GM12878 (cell line): ENCODE measurements around the gene RAB15. TPM values are rescaled to one million over a fixed set of nuclear protein-coding genes. Genes with fewer than 3 reads are reported as not detected.

Experiments
- ATAC-seq: fragments of 200-7000 bp; cut with Tn5 transposase; 3 replicates; pipeline ENCODE4 v1.9.1; 2020; ENCODE audit warnings: mild to moderate bottlenecking, moderate library complexity
- BruUV-seq: library from RNA; stranded (reverse); fragments of 400-500 nt; replicated peaks from 2 replicates; lab custom pipeline; 2021; lab: Mats Ljungman, UMichigan
- CTCF ChIA-PET: fragments of 300-600 bp; sonication (Branson Sonifier 250); formaldehyde crosslinking; extraction: SDS; loops from one replicate; lab custom pipeline; 2021; ENCODE audit warnings: inconsistent platforms; lab: Yijun Ruan, JAX
- POLR2A ChIA-PET: fragments of 350-600 bp; formaldehyde crosslinking; extraction: SDS; loops from one replicate; lab custom pipeline; 2021; ENCODE audit warnings: inconsistent platforms; lab: Charles Lee
- RAD21 ChIA-PET: fragments of 300-600 bp; sonication (Branson Sonifier 250); formaldehyde crosslinking; loops from one replicate; lab custom pipeline; 2023; ENCODE audit warnings: antibody characterized with exemption; ENCODE audit not compliant: unreplicated experiment; lab: Charles Lee
- SMC1A ChIA-PET: fragments of 300-600 bp; sonication (Branson Sonifier 250); formaldehyde crosslinking; loops from one replicate; lab custom pipeline; 2023; ENCODE audit not compliant: unreplicated experiment, uncharacterized antibody; lab: Charles Lee
- DNase-seq: peaks from one replicate; pipeline ENCODE4 v3.0.0-alpha.2; 2011; ENCODE audit warnings: low read depth, low spot score
- FAIRE-seq: peaks from 3 replicates; lab custom pipeline; 2011; peaks lifted over from hg19 to GRCh38; lab: Jason Lieb, UNC
- H2AFZ ChIP-seq: 2 replicates; pipeline ENCODE4 v1.6.0; 2011; ENCODE audit warnings: low read depth, low read length, control low read depth; ENCODE audit not compliant: control insufficient read depth
- H3K27ac ChIP-seq: 2 replicates; pipeline ENCODE4 v1.5.1; 2011; ENCODE audit warnings: control low read depth; ENCODE audit not compliant: control insufficient read depth, insufficient read depth
- H3K27me3 ChIP-seq, 2 experiments: replicated peaks in 1 of 2; 2 replicates each; pipeline versions ENCODE4 v1.6.0 to v1.6.1; 2011; ENCODE audit warnings: low read length in 1 of 2; ENCODE audit not compliant: control insufficient read depth in 2 of 2, insufficient read depth in 2 of 2
- H3K36me3 ChIP-seq, 2 experiments: 2 replicates each; pipeline ENCODE4 v1.5.1; 2011; ENCODE audit warnings: low read length in 1 of 2; ENCODE audit not compliant: control insufficient read depth in 2 of 2, insufficient read depth in 2 of 2
- H3K4me1 ChIP-seq: 2 replicates; pipeline ENCODE4 v1.6.1; 2011; ENCODE audit warnings: mild to moderate bottlenecking, low read length, moderate library complexity, mixed read lengths; ENCODE audit not compliant: control insufficient read depth, insufficient read depth
- H3K4me2 ChIP-seq: 2 replicates; pipeline ENCODE4 v1.6.0; 2011; ENCODE audit warnings: control low read depth; ENCODE audit not compliant: control insufficient read depth, insufficient read depth
- H3K4me3 ChIP-seq: fragments of 200-600 bp; sonication (generic); 2 replicates; pipeline ENCODE4 v1.5.1; 2016
- H3K79me2 ChIP-seq: 2 replicates; pipeline ENCODE4 v1.6.0; 2011; ENCODE audit warnings: low read length; ENCODE audit not compliant: control insufficient read depth, insufficient read depth
- H3K9ac ChIP-seq: 2 replicates; pipeline ENCODE4 v1.8.0; 2011; ENCODE audit warnings: low read length, control low read depth, mixed read lengths; ENCODE audit not compliant: control insufficient read depth, insufficient read depth
- H3K9me3 ChIP-seq: replicated peaks from 3 replicates; pipeline ENCODE4 v1.5.1; 2011; ENCODE audit warnings: mild to moderate bottlenecking, low read length; ENCODE audit not compliant: control insufficient read depth, insufficient read depth
- H4K20me1 ChIP-seq: 2 replicates; pipeline ENCODE4 v1.6.0; 2011; ENCODE audit not compliant: control insufficient read depth, insufficient read depth
- ATF2 ChIP-seq: IDR thresholded peaks from 2 replicates; pipeline ENCODE4 v1.6.1; 2012; ENCODE audit warnings: low read length, inconsistent platforms
- CUX1 ChIP-seq: IDR thresholded peaks from 2 replicates; pipeline ENCODE4 v1.6.1; 2012; ENCODE audit warnings: improper control_type of control experiment, low read depth, low read length; ENCODE audit not compliant: insufficient replicate concordance
- HSF1 ChIP-seq: fragments of 150-350 bp; IDR thresholded peaks from 2 replicates; pipeline ENCODE4 v1.6.1; 2014; ENCODE audit warnings: mild to moderate bottlenecking, low read depth, low read length
- IRF5 ChIP-seq: fragments of 450-650 bp; IDR thresholded peaks from 2 replicates; pipeline ENCODE4 v1.6.1; 2017; ENCODE audit warnings: borderline replicate concordance
- MTA2 ChIP-seq: fragments of 450-650 bp; IDR thresholded peaks from 2 replicates; pipeline ENCODE4 v1.6.1; 2016; ENCODE audit warnings: low read depth, mild to moderate bottlenecking, moderate library complexity
- MTA3 ChIP-seq: IDR thresholded peaks from 2 replicates; pipeline ENCODE4 v1.6.1; 2012; ENCODE audit warnings: low read length, inconsistent platforms, borderline replicate concordance
- TCF7 ChIP-seq: IDR thresholded peaks from 2 replicates; pipeline ENCODE4 v1.6.1; 2014; ENCODE audit warnings: antibody characterized with exemption, borderline replicate concordance
- ZSCAN29 ChIP-seq: fragments of 450-650 bp; IDR thresholded peaks from 2 replicates; pipeline ENCODE4 v1.6.1; 2017; ENCODE audit warnings: mild to moderate bottlenecking, moderate library complexity
- WGBS: methylation state at CpG from one replicate; pipeline ENCODE4 v1.1.6; 2016; ENCODE audit warnings: low lambda C conversion rate; ENCODE audit not compliant: insufficient replicate concordance, insufficient coverage; ENCODE audit errors: missing lambda C conversion rate; 5-methylcytosine and 5-hydroxymethylcytosine counted together
- in situ Hi-C: fragments of 300-500 bp; cut with MboI; formaldehyde crosslinking; loops from 9 replicates; pipeline ENCODE4 v1.14.3; 2018; ENCODE audit warnings: mixed read lengths
- intact Hi-C: fragments of 100-400 bp; cut with micrococcal nuclease; formaldehyde crosslinking; loops from one replicate; pipeline ENCODE4 v1.14.2; 2022; ENCODE audit not compliant: unreplicated experiment
- polyA plus RNA-seq, 11 experiments: library from polyadenylated mRNA; depleted of rRNA in 4 of 11; unstranded in 6 of 11; stranded (reverse) in 5 of 11; fragments of >200 nt; fragmentation: Nextera tagmentation in 4 of 11; fragmentation: Illumina TruSeq in 1 of 11; extraction: Ambion mirVana in 4 of 11; extraction: Trizol in 1 of 11; gene quantifications; 1 replicate in 1 of 11; 2 replicates in 10 of 11; pipeline versions ENCODE4 v1.2.1 to v1.2.3, GENCODE V29; 2011 to 2016; ENCODE audit warnings: inconsistent platforms in 2 of 11, missing spikeins in 2 of 11, low read depth in 1 of 11
- total RNA-seq, 4 experiments: library from RNA; depleted of rRNA in 3 of 4; stranded (reverse); fragments of >200 nt in 3 of 4; fragmentation: Illumina TruSeq in 1 of 4; extraction: Trizol in 1 of 4; gene quantifications; 2 replicates each; pipeline versions ENCODE4 v1.2.1 to v1.2.3, GENCODE V29; 2013 to 2021
- TF ChIP-seq, protein P1 (sequence below): fragments of 450-650 bp; formaldehyde crosslinking; IDR thresholded peaks from 2 replicates; pipeline ENCODE4 v1.5.0; 2022; ENCODE audit warnings: mild to moderate bottlenecking, missing genetic modification characterization

RAB15 gene
- total and polyA plus RNA-seq, 10 of the 15 experiments (the other 5 are each of a cell fraction or from before 2014, with no cell fraction given) = 0.32 to 3.9 (median 2.1) TPM

DNA sequence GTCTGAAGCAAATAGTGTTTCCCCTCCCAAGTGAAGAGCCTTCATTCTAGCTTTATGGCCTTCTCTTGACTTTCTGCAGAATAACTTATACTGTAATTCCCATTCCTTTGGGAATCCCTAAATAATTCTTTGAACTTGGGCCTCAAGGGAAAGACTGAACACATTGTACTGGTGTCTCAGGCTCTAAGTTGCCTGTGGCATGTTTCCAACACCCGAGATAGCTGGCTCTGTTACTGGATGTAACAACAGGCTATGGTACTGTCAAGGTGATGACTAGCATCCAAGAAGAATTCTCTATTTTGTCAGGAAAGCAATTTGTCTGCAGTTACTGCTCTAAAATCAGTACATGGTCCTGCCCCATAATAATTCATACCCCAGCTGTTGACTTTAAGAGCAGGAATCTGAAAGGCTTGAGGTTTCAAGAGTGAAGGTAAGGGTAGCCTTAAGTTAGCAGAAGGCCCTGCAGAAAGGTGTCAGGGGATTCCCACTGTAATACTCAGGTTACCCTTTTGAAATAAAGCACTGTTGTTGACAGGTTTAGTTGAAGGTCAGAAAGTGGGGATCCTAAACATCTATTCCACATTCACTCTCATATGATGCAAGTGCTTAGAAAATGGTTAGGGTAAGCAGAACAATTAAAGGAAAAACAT lies 34.8 kb downstream of the RAB15 start:
- no peak for FAIRE-seq
- Histone ChIP-seq H2AFZ (no peak overlapping the region), H3K79me2 (no peaks in the 10 kb centered on the region), H3K36me3 (peaks cover 3 to 16% of the 10 kb centered on the region in 2 experiments), H3K27ac (no peak overlapping the region), H3K4me3 (no peak overlapping the region), H3K9me3 (no peaks in the 10 kb centered on the region), H3K4me2 (no peak overlapping the region), H3K9ac (no peak overlapping the region), H4K20me1 (no peaks in the 10 kb centered on the region), H3K27me3 (no peaks in the 10 kb centered on the region), H3K4me1 (no peaks in the 10 kb centered on the region)
- intact Hi-C loops = no loop called here
- ATAC-seq = peak; percentile 64
- 100% methylated on average over 1 of the region's 1 CpG for WGBS
- in situ Hi-C loops = no loop called here
- CTCF ChIA-PET = interaction anchor here (1.0 to 2.2 kb wide), 6 partner anchors 10 to 116 kb away, joined by 3 to 15 read pairs (median 7); no protein-coding TSS in a partner anchor
- POLR2A ChIA-PET = interaction anchor here (1.1 to 1.9 kb wide), 3 partner anchors 9 to 22 kb away, joined by 5 to 7 read pairs (median 6); no protein-coding TSS in a partner anchor
- SMC1A ChIA-PET = interaction anchor here (0.9 to 2.4 kb wide), 5 partner anchors 11 to 550 kb away, joined by 3 to 25 read pairs (median 7); partner anchors contain the start of gene MTHFD1
- BruUV-seq = no TSS peak
- DNase-seq = no peak
- RAD21 ChIA-PET = interaction anchor here (0.8 to 2.5 kb wide), 3 partner anchors 22 to 49 kb away, joined by 3 to 10 read pairs (median 4); partner anchors contain the start of gene FNTB
- TF ChIP-seq MTA3 = no peak
- no peak for TF ChIP-seq CUX1
- no peak for TF ChIP-seq TCF7
- no peak for TF ChIP-seq HSF1
- TF ChIP-seq IRF5 = no peak
- TF ChIP-seq, protein P1, sequence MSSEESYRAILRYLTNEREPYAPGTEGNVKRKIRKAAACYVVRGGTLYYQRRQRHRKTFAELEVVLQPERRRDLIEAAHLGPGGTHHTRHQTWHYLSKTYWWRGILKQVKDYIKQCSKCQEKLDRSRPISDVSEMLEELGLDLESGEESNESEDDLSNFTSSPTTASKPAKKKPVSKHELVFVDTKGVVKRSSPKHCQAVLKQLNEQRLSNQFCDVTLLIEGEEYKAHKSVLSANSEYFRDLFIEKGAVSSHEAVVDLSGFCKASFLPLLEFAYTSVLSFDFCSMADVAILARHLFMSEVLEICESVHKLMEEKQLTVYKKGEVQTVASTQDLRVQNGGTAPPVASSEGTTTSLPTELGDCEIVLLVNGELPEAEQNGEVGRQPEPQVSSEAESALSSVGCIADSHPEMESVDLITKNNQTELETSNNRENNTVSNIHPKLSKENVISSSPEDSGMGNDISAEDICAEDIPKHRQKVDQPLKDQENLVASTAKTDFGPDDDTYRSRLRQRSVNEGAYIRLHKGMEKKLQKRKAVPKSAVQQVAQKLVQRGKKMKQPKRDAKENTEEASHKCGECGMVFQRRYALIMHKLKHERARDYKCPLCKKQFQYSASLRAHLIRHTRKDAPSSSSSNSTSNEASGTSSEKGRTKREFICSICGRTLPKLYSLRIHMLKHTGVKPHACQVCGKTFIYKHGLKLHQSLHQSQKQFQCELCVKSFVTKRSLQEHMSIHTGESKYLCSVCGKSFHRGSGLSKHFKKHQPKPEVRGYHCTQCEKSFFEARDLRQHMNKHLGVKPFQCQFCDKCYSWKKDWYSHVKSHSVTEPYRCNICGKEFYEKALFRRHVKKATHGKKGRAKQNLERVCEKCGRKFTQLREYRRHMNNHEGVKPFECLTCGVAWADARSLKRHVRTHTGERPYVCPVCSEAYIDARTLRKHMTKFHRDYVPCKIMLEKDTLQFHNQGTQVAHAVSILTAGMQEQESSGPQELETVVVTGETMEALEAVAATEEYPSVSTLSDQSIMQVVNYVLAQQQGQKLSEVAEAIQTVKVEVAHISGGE (CRISPR knock-in tag) = no peak
- TF ChIP-seq ZSCAN29 = no peak
- TF ChIP-seq MTA2 = no peak
- TF ChIP-seq ATF2 = no peak
